ENCODE measurements around the gene AFAP1. TPM values are rescaled to one million over a fixed set of nuclear protein-coding genes. Genes with fewer than 3 reads are reported as not detected.
A peak's percentile ranks its signal among the peaks of the same experiment; 100 is the strongest.

Gene AFAP1
- total RNA-seq, 1 donor from 2014 or later: 6.7 TPM

DNA sequence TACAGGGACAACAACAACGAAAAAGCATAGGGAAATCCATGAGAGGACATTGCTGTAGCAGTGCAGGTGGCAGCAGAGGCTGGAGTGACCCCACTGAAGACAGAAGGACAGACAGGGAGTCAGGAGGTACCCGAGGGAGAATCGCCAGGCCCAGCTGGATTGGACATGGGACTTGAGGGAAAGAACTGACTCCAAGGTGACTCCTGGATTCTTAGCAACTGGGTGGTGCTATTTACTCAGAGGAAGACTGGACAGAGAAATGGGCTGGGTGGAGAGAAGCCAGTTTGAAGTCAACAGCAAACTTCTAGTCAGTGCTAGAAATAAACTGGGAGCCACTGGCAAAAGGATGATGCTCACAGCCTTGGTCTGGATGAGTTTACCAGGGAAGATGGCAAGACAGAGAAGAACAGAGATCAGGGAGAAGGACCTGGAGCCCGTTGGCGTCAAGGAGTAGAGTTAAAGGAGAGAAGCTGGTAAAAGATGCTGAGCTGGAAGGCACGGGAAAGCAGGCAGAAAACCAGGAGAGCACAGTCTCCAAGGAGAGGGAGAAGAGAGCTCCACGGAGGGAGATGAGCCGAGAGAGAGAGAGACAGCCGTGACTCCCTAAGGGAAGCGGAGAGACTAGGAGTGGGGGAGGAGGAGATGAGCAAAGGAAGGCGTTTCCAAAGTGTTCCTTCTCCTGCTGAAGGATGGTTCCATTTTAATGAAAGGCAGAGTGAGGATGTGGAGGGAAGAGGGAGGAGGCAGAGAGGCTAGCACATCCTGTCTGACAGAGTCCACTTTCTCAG, 119.4 kb downstream of the AFAP1 start:
- TF ChIP-seq, protein P1, sequence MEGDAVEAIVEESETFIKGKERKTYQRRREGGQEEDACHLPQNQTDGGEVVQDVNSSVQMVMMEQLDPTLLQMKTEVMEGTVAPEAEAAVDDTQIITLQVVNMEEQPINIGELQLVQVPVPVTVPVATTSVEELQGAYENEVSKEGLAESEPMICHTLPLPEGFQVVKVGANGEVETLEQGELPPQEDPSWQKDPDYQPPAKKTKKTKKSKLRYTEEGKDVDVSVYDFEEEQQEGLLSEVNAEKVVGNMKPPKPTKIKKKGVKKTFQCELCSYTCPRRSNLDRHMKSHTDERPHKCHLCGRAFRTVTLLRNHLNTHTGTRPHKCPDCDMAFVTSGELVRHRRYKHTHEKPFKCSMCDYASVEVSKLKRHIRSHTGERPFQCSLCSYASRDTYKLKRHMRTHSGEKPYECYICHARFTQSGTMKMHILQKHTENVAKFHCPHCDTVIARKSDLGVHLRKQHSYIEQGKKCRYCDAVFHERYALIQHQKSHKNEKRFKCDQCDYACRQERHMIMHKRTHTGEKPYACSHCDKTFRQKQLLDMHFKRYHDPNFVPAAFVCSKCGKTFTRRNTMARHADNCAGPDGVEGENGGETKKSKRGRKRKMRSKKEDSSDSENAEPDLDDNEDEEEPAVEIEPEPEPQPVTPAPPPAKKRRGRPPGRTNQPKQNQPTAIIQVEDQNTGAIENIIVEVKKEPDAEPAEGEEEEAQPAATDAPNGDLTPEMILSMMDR (IDR thresholded peaks at IDR 0.05): no peak
- TF ChIP-seq EZH2phosphoT487 (IDR thresholded peaks at IDR 0.05) (no peak), EZH2 (IDR thresholded peaks at IDR 0.05) (no peak)
- H3K36me3 ChIP-seq: no peaks in the 10 kb centered on the region
- no peak overlapping the region for H3K4me2 ChIP-seq
- H3K4me3 ChIP-seq: no peak overlapping the region
- Mint-ChIP-seq H3K27me3 (ENCODE audit: insufficient read depth, low read depth) (no peaks in the 10 kb centered on the region), H3K36me3 (no peaks in the 10 kb centered on the region), H3K4me3 (no peak overlapping the region), H3K9me3 (no peaks in the 10 kb centered on the region), H3K27ac (no peak overlapping the region), H3K4me1 (peaks cover 35% of the 10 kb centered on the region)
- H3K27ac ChIP-seq: no peak overlapping the region
- DNase-seq (ENCODE audit: low spot score): no peak
- H3F3A ChIP-seq (ENCODE audit: low read depth): peaks cover 4% of the 10 kb centered on the region
- no peaks in the 10 kb centered on the region for H4K20me1 ChIP-seq (ENCODE audit: low read depth)
- no peak overlapping the region for H2AFZ ChIP-seq (replicated peaks)
- no peaks in the 10 kb centered on the region for H3K79me2 ChIP-seq (ENCODE audit: low read depth)
- no peak overlapping the region for H3K9ac ChIP-seq
- peaks cover 10% of the 10 kb centered on the region for H3K4me1 ChIP-seq
- H3K9me3 ChIP-seq (ENCODE audit: low read depth): no peaks in the 10 kb centered on the region
- H3K27me3 ChIP-seq: no peaks in the 10 kb centered on the region

DNA sequence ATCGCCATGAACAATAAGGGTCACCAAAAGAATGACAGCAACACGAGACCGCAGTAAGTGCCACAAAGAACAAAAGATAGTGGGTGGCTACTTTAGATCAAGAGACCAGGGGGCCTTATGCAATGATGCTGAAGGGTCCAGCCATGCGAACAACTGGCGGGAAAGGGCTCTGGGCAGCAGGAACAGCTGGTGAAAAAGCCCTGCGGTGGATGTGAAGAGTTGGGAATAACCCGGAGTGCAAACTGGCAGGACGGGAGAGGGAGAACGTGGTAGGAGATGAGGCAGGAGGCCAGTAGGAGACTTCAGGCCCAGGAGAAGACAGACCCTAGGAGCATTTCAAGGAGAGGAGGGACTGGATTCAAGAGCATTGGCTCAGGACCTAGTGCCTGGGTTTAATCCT, 120.2 kb downstream of the AFAP1 start:
- Histone ChIP-seq H3F3A (ENCODE audit: low read depth) (peaks cover 4% of the 10 kb centered on the region), H3K4me2 (no peak overlapping the region), H3K27me3 (no peaks in the 10 kb centered on the region), H3K4me1 (peaks cover 10% of the 10 kb centered on the region), H3K79me2 (ENCODE audit: low read depth) (no peaks in the 10 kb centered on the region), H3K27ac (no peak overlapping the region), H3K36me3 (no peaks in the 10 kb centered on the region), H3K9ac (no peak overlapping the region), H3K9me3 (ENCODE audit: low read depth) (no peaks in the 10 kb centered on the region), H4K20me1 (ENCODE audit: low read depth) (no peaks in the 10 kb centered on the region), H3K4me3 (no peak overlapping the region), H2AFZ (replicated peaks) (no peak overlapping the region)
- DNase-seq (ENCODE audit: low spot score): no peak
- H3K36me3 Mint-ChIP-seq: no peaks in the 10 kb centered on the region
- H3K4me3 Mint-ChIP-seq: no peak overlapping the region
- H3K4me1 Mint-ChIP-seq: peaks cover 35% of the 10 kb centered on the region
- no peak overlapping the region for H3K27ac Mint-ChIP-seq
- no peaks in the 10 kb centered on the region for H3K9me3 Mint-ChIP-seq
- H3K27me3 Mint-ChIP-seq (ENCODE audit: insufficient read depth, low read depth): peaks cover under 1% of the 10 kb centered on the region
- TF ChIP-seq EZH2phosphoT487 (IDR thresholded peaks at IDR 0.05) (no peak), EZH2 (IDR thresholded peaks at IDR 0.05) (no peak)
- TF ChIP-seq, protein P1 (IDR thresholded peaks at IDR 0.05): no peak

DNA sequence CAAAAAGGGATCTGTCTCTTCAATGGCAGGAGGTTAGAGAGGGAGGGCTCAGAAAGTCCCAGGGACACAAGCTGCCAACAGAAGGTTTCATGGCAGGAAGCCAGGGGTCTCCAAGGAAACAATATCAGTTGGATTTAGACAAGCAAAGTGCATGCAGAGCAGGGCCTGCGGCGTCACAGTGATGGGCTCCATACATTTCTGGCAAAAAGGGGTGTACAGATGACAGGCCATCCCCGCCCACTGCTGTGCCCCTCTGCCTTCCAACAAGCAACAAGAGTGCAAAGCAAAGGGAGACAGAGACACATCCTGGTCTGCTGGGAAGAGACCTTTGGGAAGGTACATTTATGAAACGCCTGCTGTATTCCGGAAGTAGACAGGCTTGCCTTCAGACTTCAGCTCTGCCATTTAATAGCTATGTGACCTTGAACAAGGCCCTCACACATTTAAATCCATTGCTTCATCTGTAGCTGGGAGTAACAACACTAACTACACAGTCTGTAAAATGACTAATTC, 121.2 kb downstream of the AFAP1 start:
- Mint-ChIP-seq H3K36me3 (no peaks in the 10 kb centered on the region), H3K9me3 (no peaks in the 10 kb centered on the region), H3K4me3 (no peak overlapping the region), H3K27ac (peak overlapping the region; percentile 34), H3K4me1 (peaks cover 41% of the 10 kb centered on the region), H3K27me3 (ENCODE audit: insufficient read depth, low read depth) (peaks cover 2% of the 10 kb centered on the region)
- Histone ChIP-seq H3F3A (ENCODE audit: low read depth) (peaks cover 1% of the 10 kb centered on the region), H3K4me3 (no peak overlapping the region), H3K4me1 (peaks cover 6% of the 10 kb centered on the region), H3K36me3 (no peaks in the 10 kb centered on the region), H3K27me3 (no peaks in the 10 kb centered on the region), H3K27ac (no peak overlapping the region), H2AFZ (replicated peaks) (no peak overlapping the region), H3K79me2 (ENCODE audit: low read depth) (no peaks in the 10 kb centered on the region), H4K20me1 (ENCODE audit: low read depth) (no peaks in the 10 kb centered on the region), H3K9me3 (ENCODE audit: low read depth) (no peaks in the 10 kb centered on the region), H3K9ac (no peak overlapping the region), H3K4me2 (no peak overlapping the region)
- TF ChIP-seq EZH2 (IDR thresholded peaks at IDR 0.05): no peak
- TF ChIP-seq EZH2phosphoT487 (IDR thresholded peaks at IDR 0.05): no peak
- TF ChIP-seq, protein P1 (IDR thresholded peaks at IDR 0.05): no peak
- DNase-seq (ENCODE audit: low spot score): no peak

Data from neural progenitor cell (in vitro differentiated cells).